ENCODE data around the gene CASS4. TPM values are rescaled to one million over a fixed set of nuclear protein-coding genes. Genes with fewer than 3 reads are reported as not detected.

The CASS4 gene
- total RNA-seq, 2 experiments from 2014 or later = 3.5 to 3.7 TPM

- ATAC-seq = peak; percentile 91
- no peaks in the 10 kb centered on the region for H3K27me3 Mint-ChIP-seq
- POLR2A ChIA-PET = interaction anchor here (0.7 to 4.4 kb wide), 4 partner anchors 11 to 42 kb away, joined by 3 to 19 read pairs (median 4); partner anchors contain the start of gene CASS4
- peak; percentile 53 for DNase-seq
- peaks cover 24% of the 10 kb centered on the region for H3K4me1 Mint-ChIP-seq (ENCODE audit: low read depth)
- H3K9me3 Mint-ChIP-seq = no peaks in the 10 kb centered on the region
- peak overlapping the region; percentile 85 for H3K27ac Mint-ChIP-seq
- CTCF ChIA-PET = interaction anchor here (0.8 to 2.0 kb wide), 5 partner anchors 11 to 96 kb away, joined by 3 to 5 read pairs (median 4); no protein-coding TSS in a partner anchor
- H3K36me3 Mint-ChIP-seq (ENCODE audit: low read depth) = peaks cover 19% of the 10 kb centered on the region
- H3K4me3 Mint-ChIP-seq = no peak overlapping the region
- intact Hi-C loops (cut with micrococcal nuclease) = no loop called here
- TF ChIP-seq CTCF (IDR thresholded peaks at IDR 0.05) = no peak
Measured at GRCh38 chr20:56454754-56455153, 42.7 kb downstream of the CASS4 start.

- intact Hi-C loops (cut with micrococcal nuclease) = no loop called here
- no peak for TF ChIP-seq CTCF (IDR thresholded peaks at IDR 0.05)
- ChIA-PET CTCF (no interaction called here), POLR2A (no interaction called here)
- H3K4me3 Mint-ChIP-seq = no peak overlapping the region
- DNase-seq (no peak), ATAC-seq (no peak)
- H3K27me3 Mint-ChIP-seq = no peaks in the 10 kb centered on the region
- H3K4me1 Mint-ChIP-seq (ENCODE audit: low read depth) = peaks cover 36% of the 10 kb centered on the region
- peaks cover 11% of the 10 kb centered on the region for H3K36me3 Mint-ChIP-seq (ENCODE audit: low read depth)
- H3K9me3 Mint-ChIP-seq = no peaks in the 10 kb centered on the region
- H3K27ac Mint-ChIP-seq = peak overlapping the region; percentile 64
Measured at GRCh38 chr20:56458206-56458821, 46.3 kb downstream of the CASS4 start.

- H3K4me1 Mint-ChIP-seq (ENCODE audit: low read depth) = peaks cover 31% of the 10 kb centered on the region
- H3K36me3 Mint-ChIP-seq (ENCODE audit: low read depth) = peaks cover 11% of the 10 kb centered on the region
- peak overlapping the region; percentile 58 for H3K27ac Mint-ChIP-seq
- ATAC-seq = peak; percentile 91
- ChIA-PET POLR2A (no interaction called here), CTCF (interaction anchor here (1.0 kb wide), 1 partner anchor 14 kb away, joined by 3 read pairs; no protein-coding TSS in a partner anchor)
- no peaks in the 10 kb centered on the region for H3K9me3 Mint-ChIP-seq
- no peak overlapping the region for H3K4me3 Mint-ChIP-seq
- TF ChIP-seq CTCF (IDR thresholded peaks at IDR 0.05) = no peak
- peak; percentile 62 for DNase-seq
- intact Hi-C loops (cut with micrococcal nuclease) = no loop called here
- H3K27me3 Mint-ChIP-seq = no peaks in the 10 kb centered on the region
Measured at GRCh38 chr20:56460459-56460858, 48.4 kb downstream of the CASS4 start.

GRCh38 chr20:56461576-56461975 lies 49.5 kb downstream of the CASS4 start:
- Mint-ChIP-seq H3K36me3 (ENCODE audit: low read depth) (peaks cover 8% of the 10 kb centered on the region), H3K27ac (peak overlapping the region; percentile 55), H3K27me3 (no peaks in the 10 kb centered on the region), H3K4me1 (ENCODE audit: low read depth) (peaks cover 33% of the 10 kb centered on the region), H3K9me3 (no peaks in the 10 kb centered on the region), H3K4me3 (no peak overlapping the region)
- no peak for TF ChIP-seq CTCF (IDR thresholded peaks at IDR 0.05)
- ChIA-PET CTCF (no interaction called here), POLR2A (no interaction called here)
- intact Hi-C loops (cut with micrococcal nuclease) = no loop called here
- no peak for ATAC-seq
- DNase-seq = no peak

- ATAC-seq (no peak), DNase-seq (peak; percentile 41)
- Mint-ChIP-seq H3K27me3 (no peaks in the 10 kb centered on the region), H3K4me3 (no peak overlapping the region), H3K9me3 (no peaks in the 10 kb centered on the region), H3K27ac (peak overlapping the region; percentile 34), H3K4me1 (ENCODE audit: low read depth) (peaks cover 35% of the 10 kb centered on the region), H3K36me3 (ENCODE audit: low read depth) (peaks cover 5% of the 10 kb centered on the region)
- POLR2A ChIA-PET = interaction anchor here (0.8 to 1.2 kb wide), 2 partner anchors 11 to 51 kb away, joined by 3 read pairs; partner anchors contain the start of gene CASS4
- no peak for TF ChIP-seq CTCF (IDR thresholded peaks at IDR 0.05)
- intact Hi-C loops (cut with micrococcal nuclease) = no loop called here
- CTCF ChIA-PET = interaction anchor here (0.7 to 1.9 kb wide), 4 partner anchors 10 to 66 kb away, joined by 3 to 6 read pairs (median 4); no protein-coding TSS in a partner anchor
Measured at GRCh38 chr20:56463428-56463827, 51.4 kb downstream of the CASS4 start.
